ENCODE measurements around the gene DCLRE1B.

DNA sequence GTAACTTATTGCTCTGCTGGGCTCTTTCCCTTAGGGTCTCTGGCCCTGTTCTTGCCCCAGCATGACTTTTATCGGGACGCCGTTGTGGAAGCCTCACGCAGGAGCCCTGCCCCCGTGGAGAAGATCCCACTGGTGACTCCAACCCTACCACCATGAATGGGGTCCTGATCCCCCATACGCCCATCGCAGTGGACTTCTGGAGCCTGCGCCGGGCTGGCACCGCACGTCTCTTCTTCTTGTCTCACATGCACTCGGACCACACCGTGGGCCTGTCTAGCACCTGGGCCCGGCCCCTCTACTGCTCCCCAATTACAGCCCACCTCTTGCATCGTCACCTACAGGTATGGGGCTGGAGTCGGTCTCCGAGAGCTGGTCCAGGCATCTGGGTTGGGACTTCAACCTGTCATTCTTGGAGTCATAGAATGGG, 322 bp downstream of the DCLRE1B start:
- TF ChIP-seq ESRRG (CRISPR knock-in tag; IDR thresholded peaks at IDR 0.05) (no peak), ZFP30 (CRISPR knock-in tag; IDR thresholded peaks at IDR 0.05) (no peak)
- TF ChIP-seq, protein P1, sequence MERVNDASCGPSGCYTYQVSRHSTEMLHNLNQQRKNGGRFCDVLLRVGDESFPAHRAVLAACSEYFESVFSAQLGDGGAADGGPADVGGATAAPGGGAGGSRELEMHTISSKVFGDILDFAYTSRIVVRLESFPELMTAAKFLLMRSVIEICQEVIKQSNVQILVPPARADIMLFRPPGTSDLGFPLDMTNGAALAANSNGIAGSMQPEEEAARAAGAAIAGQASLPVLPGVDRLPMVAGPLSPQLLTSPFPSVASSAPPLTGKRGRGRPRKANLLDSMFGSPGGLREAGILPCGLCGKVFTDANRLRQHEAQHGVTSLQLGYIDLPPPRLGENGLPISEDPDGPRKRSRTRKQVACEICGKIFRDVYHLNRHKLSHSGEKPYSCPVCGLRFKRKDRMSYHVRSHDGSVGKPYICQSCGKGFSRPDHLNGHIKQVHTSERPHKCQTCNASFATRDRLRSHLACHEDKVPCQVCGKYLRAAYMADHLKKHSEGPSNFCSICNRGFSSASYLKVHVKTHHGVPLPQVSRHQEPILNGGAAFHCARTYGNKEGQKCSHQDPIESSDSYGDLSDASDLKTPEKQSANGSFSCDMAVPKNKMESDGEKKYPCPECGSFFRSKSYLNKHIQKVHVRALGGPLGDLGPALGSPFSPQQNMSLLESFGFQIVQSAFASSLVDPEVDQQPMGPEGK (CRISPR knock-in tag; IDR thresholded peaks at IDR 0.05; ENCODE audit: borderline replicate concordance), result no peak

All from SK-N-SH treated with all-trans-retinoic acid at 6 μM for 48 hours (cell line).